ENCODE results near the gene ATP2A3.

Gene ATP2A3

DNA sequence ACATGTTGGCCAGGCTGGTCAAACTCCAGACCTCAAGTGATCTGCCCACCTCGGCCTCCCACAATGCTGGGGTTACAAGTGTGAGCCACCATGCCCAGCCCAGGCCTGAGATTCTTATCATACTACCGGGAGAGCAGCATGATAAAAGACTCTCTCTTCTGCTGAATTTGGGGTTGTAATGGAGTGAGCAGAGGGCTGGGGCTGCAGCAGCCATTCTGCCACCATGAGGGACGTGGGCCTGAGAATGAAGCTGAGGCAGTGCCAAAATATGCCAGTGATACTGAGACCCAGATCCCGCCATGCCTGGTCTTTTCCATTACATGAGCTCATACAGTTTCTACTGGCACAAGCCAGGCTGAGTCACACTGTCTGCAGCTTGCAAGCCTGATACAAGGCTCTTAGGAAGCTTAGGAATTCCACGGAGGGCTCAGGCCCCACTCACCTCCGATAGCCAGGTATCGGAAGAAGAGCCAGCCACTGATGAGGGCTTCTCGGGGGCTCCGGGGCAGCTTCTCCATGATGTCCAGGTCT, 28.3 kb downstream of the ATP2A3 start:
- POLR2A ChIA-PET, result interaction anchor here (0.8 to 2.4 kb wide), 3 partner anchors 19 to 29 kb away, joined by 5 to 13 read pairs (median 7); partner anchors contain the start of genes ATP2A3 and P2RX1

DNA sequence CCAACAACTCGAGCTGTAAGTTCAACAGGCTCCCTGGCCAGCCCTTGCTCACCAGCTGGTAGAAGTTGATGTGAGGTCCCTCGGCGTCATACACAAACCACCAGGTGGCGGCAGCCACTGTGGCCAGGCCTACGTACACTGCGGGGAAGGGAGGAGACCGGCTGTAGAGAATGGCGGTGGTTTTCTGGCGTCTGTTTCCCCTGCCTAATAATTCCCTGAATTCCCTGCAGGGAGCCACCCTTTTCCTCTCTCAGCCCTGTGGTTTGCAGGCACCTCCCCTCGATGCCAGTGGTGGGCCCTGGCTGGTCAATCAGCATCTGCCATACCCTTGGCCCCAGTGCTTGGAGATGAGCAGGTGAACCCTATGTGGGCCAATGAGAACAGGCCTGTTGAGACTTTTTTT, 29.1 kb downstream of the ATP2A3 start:
- H3K9me3 ChIP-seq (ENCODE audit: control extremely low read depth in 1 of 5, control insufficient read depth in 4 of 5, insufficient read depth in 2 of 5, low read depth in 1 of 5, low read length in 4 of 5), result no peaks in the 10 kb centered on the region
- CTCF ChIA-PET, result interaction anchor here (0.6 to 6.9 kb wide), 25 partner anchors 12 to 139 kb away, joined by 3 to 89 read pairs (median 4); partner anchors contain the start of genes NCBP3 and P2RX1
- H3K4me1 ChIP-seq (ENCODE audit: control extremely low read depth in 1 of 4, control insufficient read depth in 4 of 4, insufficient read depth in 4 of 4, low read length in 3 of 4), result peaks cover 0 to 5% (median 0%) of the 10 kb centered on the region in 4 experiments

More for the DNA sequence above, 28.3 kb downstream of the ATP2A3 start:
- Histone ChIP-seq H3K4me3 (ENCODE audit: control insufficient read depth in 1 of 7, extremely low read depth in 1 of 7, insufficient read depth in 4 of 7, low read depth in 2 of 7, low read length in 6 of 7) (no peak overlapping the region), H3K27me3 (replicated peaks in 2 of 5; ENCODE audit: control insufficient read depth in 4 of 5, insufficient read depth in 5 of 5, low read length in 4 of 5) (no peaks in the 10 kb centered on the region), H3K4me1 (ENCODE audit: control extremely low read depth in 1 of 4, control insufficient read depth in 4 of 4, insufficient read depth in 4 of 4, low read length in 3 of 4) (peaks cover 0 to 5% (median 0%) of the 10 kb centered on the region in 4 experiments), H3K36me3 (ENCODE audit: control insufficient read depth in 4 of 4, insufficient read depth in 4 of 4, low read length in 3 of 4) (peaks cover 14 to 75% (median 58%) of the 10 kb centered on the region in 4 experiments), H3K9me3 (ENCODE audit: control extremely low read depth in 1 of 5, control insufficient read depth in 4 of 5, insufficient read depth in 2 of 5, low read depth in 1 of 5, low read length in 4 of 5) (no peaks in the 10 kb centered on the region), H3K27ac (ENCODE audit: insufficient read depth in 1 of 2, low read depth in 1 of 2, low read length in 2 of 2, poor library complexity in 1 of 2, severe bottlenecking in 2 of 2) (no peak overlapping the region)
- 97% methylated on average over 8 of the region's 9 CpGs for WGBS (ENCODE audit: insufficient coverage)
- no peak for DNase-seq
- CTCF ChIA-PET, result interaction anchor here (0.7 to 6.9 kb wide), 18 partner anchors 9 to 137 kb away, joined by 3 to 89 read pairs (median 3); partner anchors contain the start of genes ATP2A3 and NCBP3

DNA sequence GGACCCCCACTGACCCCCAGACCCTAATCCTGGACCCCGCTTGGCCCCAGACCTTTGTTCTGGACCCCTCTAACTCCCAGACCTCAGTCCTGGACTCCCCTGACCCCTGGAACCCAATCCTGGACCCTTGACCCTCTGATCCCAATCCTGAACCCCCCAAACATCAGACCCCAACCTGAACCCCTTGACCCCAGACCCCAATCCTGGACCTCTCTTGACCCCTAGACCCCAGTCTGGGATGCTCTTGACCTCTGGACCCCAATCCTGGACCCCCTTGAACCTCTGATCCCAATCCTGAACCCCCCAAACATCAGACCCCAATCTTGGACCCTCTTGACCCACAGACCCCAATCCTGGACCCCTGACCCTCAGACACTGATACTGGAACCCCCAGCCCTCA, 34.5 kb downstream of the ATP2A3 start:
- Histone ChIP-seq H3K27me3 (replicated peaks in 2 of 5; ENCODE audit: control insufficient read depth in 4 of 5, insufficient read depth in 5 of 5, low read length in 4 of 5) (no peaks in the 10 kb centered on the region), H3K36me3 (ENCODE audit: control insufficient read depth in 4 of 4, insufficient read depth in 4 of 4, low read length in 3 of 4) (peaks cover 5 to 80% (median 51%) of the 10 kb centered on the region in 4 experiments), H3K4me1 (ENCODE audit: control extremely low read depth in 1 of 4, control insufficient read depth in 4 of 4, insufficient read depth in 4 of 4, low read length in 3 of 4) (no peaks in the 10 kb centered on the region), H3K4me3 (ENCODE audit: control insufficient read depth in 1 of 7, extremely low read depth in 1 of 7, insufficient read depth in 4 of 7, low read depth in 2 of 7, low read length in 6 of 7) (no peak overlapping the region), H3K27ac (ENCODE audit: insufficient read depth in 1 of 2, low read depth in 1 of 2, low read length in 2 of 2, poor library complexity in 1 of 2, severe bottlenecking in 2 of 2) (peak overlapping the region in 1 of 2 experiments; percentile 74), H3K9me3 (ENCODE audit: control extremely low read depth in 1 of 5, control insufficient read depth in 4 of 5, insufficient read depth in 2 of 5, low read depth in 1 of 5, low read length in 4 of 5) (no peaks in the 10 kb centered on the region)
- CTCF ChIA-PET, result interaction anchor here (1.8 to 6.9 kb wide), 2 partner anchors 15 to 76 kb away, joined by 6 to 89 read pairs; no protein-coding TSS in a partner anchor
- POLR2A ChIA-PET, result interaction anchor here (0.6 kb wide), 1 partner anchor 8 kb away, joined by 6 read pairs; no protein-coding TSS in a partner anchor
- no peak for DNase-seq
- 100% methylated on average over 1 of the region's 1 CpG for WGBS (ENCODE audit: insufficient coverage)

More for the DNA sequence above, 29.1 kb downstream of the ATP2A3 start:
- POLR2A ChIA-PET, result interaction anchor here (1.6 to 2.4 kb wide), 3 partner anchors 19 to 28 kb away, joined by 3 to 13 read pairs (median 7); partner anchors contain the start of gene P2RX1
- Histone ChIP-seq H3K27me3 (replicated peaks in 2 of 5; ENCODE audit: control insufficient read depth in 4 of 5, insufficient read depth in 5 of 5, low read length in 4 of 5) (no peaks in the 10 kb centered on the region), H3K36me3 (ENCODE audit: control insufficient read depth in 4 of 4, insufficient read depth in 4 of 4, low read length in 3 of 4) (peaks cover 15 to 77% (median 58%) of the 10 kb centered on the region in 4 experiments), H3K27ac (ENCODE audit: insufficient read depth in 1 of 2, low read depth in 1 of 2, low read length in 2 of 2, poor library complexity in 1 of 2, severe bottlenecking in 2 of 2) (no peak overlapping the region), H3K4me3 (ENCODE audit: control insufficient read depth in 1 of 7, extremely low read depth in 1 of 7, insufficient read depth in 4 of 7, low read depth in 2 of 7, low read length in 6 of 7) (no peak overlapping the region)
- 11% methylated on average over 5 of the region's 10 CpGs for WGBS (ENCODE audit: insufficient coverage)
- DNase-seq, result peak; percentile 83 to 93 (median 92)

GRCh38 chr17:3929181-3929580, 35.1 kb downstream of the ATP2A3 start:
- CTCF ChIA-PET, result interaction anchor here (1.0 to 1.2 kb wide), 2 partner anchors 15 to 76 kb away, joined by 3 to 6 read pairs; no protein-coding TSS in a partner anchor
- Histone ChIP-seq H3K27ac (ENCODE audit: insufficient read depth in 1 of 2, low read depth in 1 of 2, low read length in 2 of 2, poor library complexity in 1 of 2, severe bottlenecking in 2 of 2) (peak overlapping the region in 1 of 2 experiments; percentile 74), H3K27me3 (replicated peaks in 2 of 5; ENCODE audit: control insufficient read depth in 4 of 5, insufficient read depth in 5 of 5, low read length in 4 of 5) (no peaks in the 10 kb centered on the region), H3K36me3 (ENCODE audit: control insufficient read depth in 4 of 4, insufficient read depth in 4 of 4, low read length in 3 of 4) (peaks cover 5 to 81% (median 53%) of the 10 kb centered on the region in 4 experiments), H3K9me3 (ENCODE audit: control extremely low read depth in 1 of 5, control insufficient read depth in 4 of 5, insufficient read depth in 2 of 5, low read depth in 1 of 5, low read length in 4 of 5) (no peaks in the 10 kb centered on the region), H3K4me3 (ENCODE audit: control insufficient read depth in 1 of 7, extremely low read depth in 1 of 7, insufficient read depth in 4 of 7, low read depth in 2 of 7, low read length in 6 of 7) (no peak overlapping the region), H3K4me1 (ENCODE audit: control extremely low read depth in 1 of 4, control insufficient read depth in 4 of 4, insufficient read depth in 4 of 4, low read length in 3 of 4) (no peaks in the 10 kb centered on the region)
- DNase-seq, result no peak
- 98% methylated on average over 12 of the region's 12 CpGs for WGBS (ENCODE audit: insufficient coverage)
- POLR2A ChIA-PET, result no interaction called here

DNA sequence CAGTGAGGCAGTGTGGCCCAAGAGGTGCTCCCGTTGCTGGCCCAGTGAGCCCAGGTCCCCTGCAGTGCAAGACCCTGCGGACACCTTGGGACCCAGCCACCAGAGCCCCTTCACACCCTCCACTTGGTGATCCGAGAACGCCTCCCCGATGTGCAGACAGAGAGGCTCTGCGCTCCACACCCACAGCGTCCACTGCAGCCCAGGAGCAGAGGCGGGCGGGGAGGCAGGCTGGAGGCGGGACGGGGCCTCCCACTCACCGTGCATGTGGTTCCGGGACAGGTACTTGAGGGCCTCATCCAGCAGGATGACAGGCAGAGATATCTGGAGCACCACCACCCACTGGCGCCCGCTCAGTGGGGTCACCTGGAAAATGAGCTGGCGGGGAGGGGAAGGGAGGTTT, 35.8 kb downstream of the ATP2A3 start:
- Histone ChIP-seq H3K9me3 (ENCODE audit: control extremely low read depth in 1 of 5, control insufficient read depth in 4 of 5, insufficient read depth in 2 of 5, low read depth in 1 of 5, low read length in 4 of 5) (no peaks in the 10 kb centered on the region), H3K4me3 (ENCODE audit: control insufficient read depth in 1 of 7, extremely low read depth in 1 of 7, insufficient read depth in 4 of 7, low read depth in 2 of 7, low read length in 6 of 7) (no peak overlapping the region), H3K27me3 (replicated peaks in 2 of 5; ENCODE audit: control insufficient read depth in 4 of 5, insufficient read depth in 5 of 5, low read length in 4 of 5) (no peaks in the 10 kb centered on the region), H3K36me3 (ENCODE audit: control insufficient read depth in 4 of 4, insufficient read depth in 4 of 4, low read length in 3 of 4) (peaks cover 5 to 83% (median 56%) of the 10 kb centered on the region in 4 experiments), H3K4me1 (ENCODE audit: control extremely low read depth in 1 of 4, control insufficient read depth in 4 of 4, insufficient read depth in 4 of 4, low read length in 3 of 4) (no peaks in the 10 kb centered on the region), H3K27ac (ENCODE audit: insufficient read depth in 1 of 2, low read depth in 1 of 2, low read length in 2 of 2, poor library complexity in 1 of 2, severe bottlenecking in 2 of 2) (no peak overlapping the region)
- no peak for DNase-seq
- WGBS (ENCODE audit: insufficient coverage), result 100% methylated on average over 14 of the region's 16 CpGs
- ChIA-PET POLR2A (no interaction called here), CTCF (interaction anchor here (0.8 to 2.5 kb wide), 4 partner anchors 12 to 76 kb away, joined by 3 to 9 read pairs (median 4); partner anchors contain the start of gene P2RX1)

DNA sequence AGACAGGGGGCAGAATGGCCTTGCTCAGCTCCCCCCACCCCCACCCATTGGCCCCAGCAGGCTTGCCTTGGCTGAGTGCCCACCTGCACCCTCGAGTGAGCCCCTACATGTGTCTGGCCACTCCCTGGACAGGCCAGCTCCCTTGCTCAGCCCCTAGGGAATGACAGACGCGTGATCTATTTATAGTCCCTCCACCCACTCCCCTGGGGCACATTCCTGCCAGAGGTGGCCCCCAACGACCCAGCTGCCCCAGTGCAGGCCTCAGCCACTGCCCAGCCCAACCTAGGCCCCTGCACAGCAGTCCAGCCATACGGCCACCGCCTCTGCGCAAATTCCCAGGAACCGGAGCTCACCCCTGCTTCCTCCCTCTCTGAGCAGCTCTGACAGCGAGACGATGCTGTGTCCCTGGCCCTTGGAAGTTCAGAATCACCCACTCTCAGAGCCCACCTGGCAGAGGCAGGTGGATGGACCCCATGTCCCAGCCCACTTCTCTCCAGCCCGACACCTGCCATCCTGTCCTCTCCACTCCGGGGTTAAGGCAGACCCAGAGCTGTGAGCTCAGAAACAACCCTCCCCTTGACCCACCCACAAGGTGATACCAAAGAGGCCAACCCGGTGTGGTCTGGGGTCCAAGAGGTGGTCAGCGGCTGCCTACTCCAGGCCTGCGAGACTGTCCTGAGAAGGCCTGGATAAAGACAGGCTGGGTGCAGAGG, 36.5 kb downstream of the ATP2A3 start:
- Histone ChIP-seq H3K9me3 (ENCODE audit: control extremely low read depth in 1 of 5, control insufficient read depth in 4 of 5, insufficient read depth in 2 of 5, low read depth in 1 of 5, low read length in 4 of 5) (no peaks in the 10 kb centered on the region), H3K4me1 (ENCODE audit: control extremely low read depth in 1 of 4, control insufficient read depth in 4 of 4, insufficient read depth in 4 of 4, low read length in 3 of 4) (no peaks in the 10 kb centered on the region), H3K36me3 (ENCODE audit: control insufficient read depth in 4 of 4, insufficient read depth in 4 of 4, low read length in 3 of 4) (peaks cover 5 to 80% (median 55%) of the 10 kb centered on the region in 4 experiments), H3K4me3 (ENCODE audit: control insufficient read depth in 1 of 7, extremely low read depth in 1 of 7, insufficient read depth in 4 of 7, low read depth in 2 of 7, low read length in 6 of 7) (no peak overlapping the region), H3K27ac (ENCODE audit: insufficient read depth in 1 of 2, low read depth in 1 of 2, low read length in 2 of 2, poor library complexity in 1 of 2, severe bottlenecking in 2 of 2) (peak overlapping the region in 1 of 2 experiments; percentile 43), H3K27me3 (replicated peaks in 2 of 5; ENCODE audit: control insufficient read depth in 4 of 5, insufficient read depth in 5 of 5, low read length in 4 of 5) (no peaks in the 10 kb centered on the region)
- 88% methylated on average over 7 of the region's 15 CpGs for WGBS (ENCODE audit: insufficient coverage)
- DNase-seq, result no peak
- CTCF ChIA-PET, result interaction anchor here (0.8 to 2.5 kb wide), 3 partner anchors 8 to 13 kb away, joined by 3 to 9 read pairs (median 3); partner anchors contain the start of gene P2RX1
- POLR2A ChIA-PET, result no interaction called here
